Measurements from ENCODE around the gene PLCH1.

DNA sequence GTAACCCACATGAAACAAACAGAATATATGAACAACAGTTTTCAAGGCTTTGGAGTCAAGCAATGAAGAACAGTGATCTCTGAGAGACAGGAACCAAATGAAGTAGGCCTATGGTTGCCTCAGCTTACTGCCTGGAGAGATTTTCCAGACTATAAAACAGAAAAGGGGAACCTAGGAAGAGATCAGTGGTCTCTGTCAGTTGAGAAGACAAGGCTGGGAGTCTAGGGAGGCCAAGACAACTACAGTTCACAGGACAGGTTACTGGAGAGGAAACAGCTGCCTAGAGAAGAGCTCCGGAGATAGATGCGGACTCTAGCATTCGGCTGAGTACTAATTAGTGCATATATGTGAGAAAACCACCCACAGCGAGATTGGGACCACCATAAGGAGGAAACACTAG lies 87.7 kb downstream of the PLCH1 start:
- TF ChIP-seq, protein P1, sequence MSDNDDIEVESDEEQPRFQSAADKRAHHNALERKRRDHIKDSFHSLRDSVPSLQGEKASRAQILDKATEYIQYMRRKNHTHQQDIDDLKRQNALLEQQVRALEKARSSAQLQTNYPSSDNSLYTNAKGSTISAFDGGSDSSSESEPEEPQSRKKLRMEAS (IDR thresholded peaks at IDR 0.05), result no peak
- TF ChIP-seq, protein P2, sequence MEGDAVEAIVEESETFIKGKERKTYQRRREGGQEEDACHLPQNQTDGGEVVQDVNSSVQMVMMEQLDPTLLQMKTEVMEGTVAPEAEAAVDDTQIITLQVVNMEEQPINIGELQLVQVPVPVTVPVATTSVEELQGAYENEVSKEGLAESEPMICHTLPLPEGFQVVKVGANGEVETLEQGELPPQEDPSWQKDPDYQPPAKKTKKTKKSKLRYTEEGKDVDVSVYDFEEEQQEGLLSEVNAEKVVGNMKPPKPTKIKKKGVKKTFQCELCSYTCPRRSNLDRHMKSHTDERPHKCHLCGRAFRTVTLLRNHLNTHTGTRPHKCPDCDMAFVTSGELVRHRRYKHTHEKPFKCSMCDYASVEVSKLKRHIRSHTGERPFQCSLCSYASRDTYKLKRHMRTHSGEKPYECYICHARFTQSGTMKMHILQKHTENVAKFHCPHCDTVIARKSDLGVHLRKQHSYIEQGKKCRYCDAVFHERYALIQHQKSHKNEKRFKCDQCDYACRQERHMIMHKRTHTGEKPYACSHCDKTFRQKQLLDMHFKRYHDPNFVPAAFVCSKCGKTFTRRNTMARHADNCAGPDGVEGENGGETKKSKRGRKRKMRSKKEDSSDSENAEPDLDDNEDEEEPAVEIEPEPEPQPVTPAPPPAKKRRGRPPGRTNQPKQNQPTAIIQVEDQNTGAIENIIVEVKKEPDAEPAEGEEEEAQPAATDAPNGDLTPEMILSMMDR (IDR thresholded peaks at IDR 0.05; ENCODE audit: low read depth, low read length, missing input control), result no peak
- TF ChIP-seq JUND (IDR thresholded peaks at IDR 0.05) (no peak), NR2F2 (IDR thresholded peaks at IDR 0.05) (no peak)
- TF ChIP-seq, protein P3, sequence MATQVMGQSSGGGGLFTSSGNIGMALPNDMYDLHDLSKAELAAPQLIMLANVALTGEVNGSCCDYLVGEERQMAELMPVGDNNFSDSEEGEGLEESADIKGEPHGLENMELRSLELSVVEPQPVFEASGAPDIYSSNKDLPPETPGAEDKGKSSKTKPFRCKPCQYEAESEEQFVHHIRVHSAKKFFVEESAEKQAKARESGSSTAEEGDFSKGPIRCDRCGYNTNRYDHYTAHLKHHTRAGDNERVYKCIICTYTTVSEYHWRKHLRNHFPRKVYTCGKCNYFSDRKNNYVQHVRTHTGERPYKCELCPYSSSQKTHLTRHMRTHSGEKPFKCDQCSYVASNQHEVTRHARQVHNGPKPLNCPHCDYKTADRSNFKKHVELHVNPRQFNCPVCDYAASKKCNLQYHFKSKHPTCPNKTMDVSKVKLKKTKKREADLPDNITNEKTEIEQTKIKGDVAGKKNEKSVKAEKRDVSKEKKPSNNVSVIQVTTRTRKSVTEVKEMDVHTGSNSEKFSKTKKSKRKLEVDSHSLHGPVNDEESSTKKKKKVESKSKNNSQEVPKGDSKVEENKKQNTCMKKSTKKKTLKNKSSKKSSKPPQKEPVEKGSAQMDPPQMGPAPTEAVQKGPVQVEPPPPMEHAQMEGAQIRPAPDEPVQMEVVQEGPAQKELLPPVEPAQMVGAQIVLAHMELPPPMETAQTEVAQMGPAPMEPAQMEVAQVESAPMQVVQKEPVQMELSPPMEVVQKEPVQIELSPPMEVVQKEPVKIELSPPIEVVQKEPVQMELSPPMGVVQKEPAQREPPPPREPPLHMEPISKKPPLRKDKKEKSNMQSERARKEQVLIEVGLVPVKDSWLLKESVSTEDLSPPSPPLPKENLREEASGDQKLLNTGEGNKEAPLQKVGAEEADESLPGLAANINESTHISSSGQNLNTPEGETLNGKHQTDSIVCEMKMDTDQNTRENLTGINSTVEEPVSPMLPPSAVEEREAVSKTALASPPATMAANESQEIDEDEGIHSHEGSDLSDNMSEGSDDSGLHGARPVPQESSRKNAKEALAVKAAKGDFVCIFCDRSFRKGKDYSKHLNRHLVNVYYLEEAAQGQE (IDR thresholded peaks at IDR 0.05), result no peak
